GM19372 (cell line): ENCODE measurements around the gene NEU3.
"Not testable (repeated sequence)": the region's sequence is repeated elsewhere in the genome, so short reads cannot be mapped to it uniquely, and the experiment has no call there.

Experiments
- ATAC-seq: cut with Tn5 transposase; IDR thresholded peaks from one replicate; pipeline ENCODE4 v1.9.1; 2021; ENCODE audit warnings: mild to moderate bottlenecking, low read depth, moderate library complexity; ENCODE audit not compliant: unreplicated experiment

The NEU3 gene

DNA sequence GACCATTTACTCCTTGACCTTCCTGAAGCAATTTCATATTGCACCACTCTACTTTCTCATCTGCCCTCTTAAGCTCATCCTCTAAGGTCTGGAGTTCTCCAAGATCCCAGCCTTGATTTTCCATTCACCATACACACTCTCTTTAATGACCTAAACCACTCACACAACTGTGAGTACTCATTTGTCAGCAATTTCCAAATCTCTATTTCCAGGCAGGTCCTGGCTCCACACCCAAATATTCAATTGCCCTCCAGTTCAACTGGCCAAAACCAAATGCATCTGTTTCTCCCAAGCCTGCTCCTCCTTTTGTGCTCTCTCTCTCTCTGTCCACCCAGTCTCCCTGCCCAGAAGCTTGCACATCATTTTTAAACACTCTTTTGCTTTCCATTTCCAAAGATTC, 39.6 kb downstream of the NEU3 start:
- no peak for ATAC-seq

DNA sequence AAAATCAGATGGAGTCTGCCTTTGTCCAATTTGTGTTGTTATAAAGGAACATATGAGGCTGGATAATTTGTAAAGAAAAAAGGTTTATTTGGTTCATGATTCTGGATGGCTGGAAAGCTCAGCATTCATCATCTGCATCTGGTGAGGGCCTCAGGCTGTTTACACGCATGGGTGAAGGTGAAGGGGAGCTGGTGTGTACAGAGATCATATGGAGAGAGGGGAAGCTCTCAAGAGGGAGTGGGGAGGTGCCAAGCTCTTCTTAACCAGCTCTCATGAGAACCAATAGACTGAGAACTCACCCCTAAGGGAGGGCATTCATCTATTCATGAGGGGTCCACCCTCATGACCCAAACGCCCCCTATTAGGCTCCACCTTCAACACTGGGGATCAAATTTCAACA, 40.0 kb downstream of the NEU3 start:
- ATAC-seq: no peak

DNA sequence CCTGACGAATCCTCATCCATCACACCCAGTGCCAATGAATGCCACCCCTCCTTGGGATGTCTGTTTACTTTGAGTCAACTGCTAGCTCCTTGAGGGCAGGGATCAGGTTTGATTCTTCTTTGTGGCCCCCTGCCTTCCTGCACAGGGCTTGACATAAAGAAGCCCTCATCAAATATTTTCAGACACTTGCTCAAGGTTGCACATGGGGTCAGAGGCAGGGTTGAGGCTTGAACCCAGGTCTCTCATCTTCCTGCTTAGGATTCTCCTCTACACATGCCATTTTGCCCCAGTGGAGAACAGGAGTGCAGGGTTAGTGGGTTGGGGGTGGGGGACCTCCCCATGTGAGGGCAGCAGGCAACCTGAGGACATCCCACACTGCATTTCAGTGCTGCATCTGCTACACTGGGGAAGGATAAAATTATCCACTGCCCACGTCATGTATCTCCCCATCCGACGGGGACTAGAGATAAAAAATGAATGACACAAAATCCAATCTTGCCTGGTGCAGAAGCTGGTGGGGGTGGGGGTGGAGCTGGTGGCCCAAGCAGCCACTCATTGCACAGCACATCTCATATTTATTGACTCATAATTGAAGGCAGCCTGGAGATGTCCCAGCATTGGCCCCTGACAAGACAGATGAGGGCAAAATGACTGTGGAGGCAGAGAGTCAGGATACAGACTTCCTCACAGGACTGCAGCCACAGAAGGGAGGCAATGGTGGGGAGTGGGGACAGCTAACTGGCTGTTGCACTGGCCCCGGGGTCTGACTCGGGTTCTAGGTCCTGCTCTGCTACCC, 41.3 kb downstream of the NEU3 start:
- ATAC-seq: no peak

DNA sequence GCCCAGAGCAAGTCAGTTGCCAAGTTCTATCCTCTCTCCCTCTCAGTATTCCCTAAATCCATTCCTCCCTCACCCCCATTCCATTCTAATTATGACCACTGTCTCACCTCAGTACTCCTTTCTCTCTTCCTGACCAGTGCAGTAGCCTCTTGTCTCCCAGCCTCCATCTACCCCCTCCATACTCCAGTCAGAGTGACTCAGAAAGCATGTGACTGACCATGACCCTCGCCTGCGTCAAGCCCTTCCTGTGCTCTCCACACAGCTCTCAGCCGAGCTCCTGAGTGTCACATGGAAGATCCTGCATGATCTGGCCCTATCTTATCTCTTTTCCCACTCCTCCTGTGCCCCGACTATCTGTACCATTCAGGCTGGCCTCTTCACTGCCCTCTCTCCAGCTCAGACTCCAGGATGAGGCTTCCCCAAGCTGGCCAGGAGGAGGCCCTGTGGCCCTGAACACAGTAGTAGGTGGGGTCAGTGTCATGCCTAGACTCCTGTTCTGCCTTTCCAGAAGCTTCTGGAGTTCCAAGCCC, 42.6 kb downstream of the NEU3 start:
- no peak for ATAC-seq

DNA sequence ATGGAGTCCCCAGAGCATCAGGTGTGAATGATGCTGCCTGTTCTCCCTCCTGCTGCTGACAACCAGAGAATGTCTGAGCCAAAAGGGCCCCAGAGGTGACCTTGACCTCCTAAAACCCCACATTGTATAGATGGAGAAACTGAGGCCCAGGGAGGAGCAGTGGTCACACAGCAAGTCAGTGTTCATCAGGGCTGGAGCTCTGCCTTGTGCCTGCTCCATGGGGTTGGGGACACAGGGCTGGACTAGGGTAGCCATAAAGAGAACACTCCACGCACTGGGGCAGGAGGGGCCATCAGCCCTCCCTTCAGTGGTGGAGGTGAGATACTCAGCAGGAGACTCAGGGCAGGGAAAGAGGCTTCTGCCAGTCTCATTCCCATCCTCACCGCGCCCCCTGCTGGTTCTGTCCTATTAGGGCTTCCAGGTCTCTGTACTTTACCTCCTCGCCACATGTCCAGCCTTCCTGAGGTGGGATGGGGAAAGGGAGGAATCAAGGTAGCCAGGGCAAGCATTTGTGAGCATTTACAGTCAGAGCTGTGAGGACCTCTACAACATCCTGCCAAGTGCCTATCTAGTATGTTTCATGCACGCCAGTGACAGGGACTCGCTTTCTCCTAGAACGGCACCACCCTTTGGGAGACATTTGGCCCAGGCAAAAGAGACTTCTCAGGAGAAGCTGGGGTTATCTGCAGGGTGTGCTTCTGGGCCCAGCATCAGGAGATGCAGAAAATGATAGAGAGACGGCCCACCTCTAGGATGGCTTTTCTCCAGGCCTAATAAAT, 43.2 kb downstream of the NEU3 start:
- no peak for ATAC-seq

DNA sequence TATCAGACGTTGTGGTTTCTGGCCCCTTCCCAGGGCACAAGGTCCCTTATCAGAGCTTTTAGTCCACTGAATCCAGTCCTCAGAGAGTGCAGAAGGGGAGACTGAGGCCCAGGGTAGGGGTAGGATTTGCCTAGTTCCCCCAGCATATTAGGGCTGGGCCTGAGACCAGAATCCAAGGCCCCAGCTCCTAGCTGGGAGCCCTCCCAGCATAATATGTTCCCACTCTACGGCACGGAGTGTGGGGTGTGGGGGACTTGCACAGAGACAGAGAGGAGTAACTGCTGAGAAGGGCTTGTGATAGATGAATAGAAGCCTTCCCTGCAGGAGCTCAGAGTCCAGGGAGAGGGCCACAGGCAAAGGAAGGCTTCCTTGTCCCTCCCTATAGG, 43.8 kb downstream of the NEU3 start:
- no peak for ATAC-seq

DNA sequence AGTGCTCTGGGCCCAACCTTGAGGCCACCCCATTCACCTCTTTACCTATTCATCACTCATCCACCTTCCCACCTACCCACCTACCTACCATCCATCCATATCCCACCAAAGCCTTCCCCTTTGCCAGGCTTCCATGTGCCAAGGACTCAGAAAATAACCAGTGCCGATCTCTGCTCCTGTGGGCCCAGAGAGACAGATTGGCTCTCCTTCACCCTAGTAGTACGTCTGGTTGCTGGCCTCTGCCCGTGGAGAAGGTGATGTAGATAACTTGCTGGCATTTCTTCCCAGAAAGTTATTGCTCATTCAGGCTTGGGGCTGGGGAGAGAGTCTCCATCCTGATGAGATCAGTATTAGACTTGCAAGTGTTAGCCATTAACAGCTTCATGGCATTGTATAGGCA, 45.2 kb downstream of the NEU3 start:
- ATAC-seq: no peak

DNA sequence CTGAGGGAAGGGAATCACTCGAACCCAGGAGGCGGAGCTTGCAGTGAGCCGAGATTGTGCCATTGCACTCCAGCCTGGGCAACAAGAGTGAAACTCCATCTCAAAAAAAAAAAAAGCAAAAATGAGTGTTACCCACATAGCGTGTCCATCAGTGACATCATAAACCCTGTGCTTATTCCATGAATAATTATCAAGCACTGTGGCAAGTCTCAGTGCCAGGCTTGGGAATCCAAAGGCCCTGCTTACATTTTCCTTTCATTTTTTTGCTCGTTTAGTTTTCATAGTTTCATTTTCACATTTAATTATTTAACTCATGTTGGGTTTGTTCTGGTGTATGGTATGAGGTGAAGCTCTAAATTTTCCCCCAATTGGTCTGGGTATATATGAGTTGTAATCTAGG, 46.5 kb downstream of the NEU3 start:
- ATAC-seq: no peak

DNA sequence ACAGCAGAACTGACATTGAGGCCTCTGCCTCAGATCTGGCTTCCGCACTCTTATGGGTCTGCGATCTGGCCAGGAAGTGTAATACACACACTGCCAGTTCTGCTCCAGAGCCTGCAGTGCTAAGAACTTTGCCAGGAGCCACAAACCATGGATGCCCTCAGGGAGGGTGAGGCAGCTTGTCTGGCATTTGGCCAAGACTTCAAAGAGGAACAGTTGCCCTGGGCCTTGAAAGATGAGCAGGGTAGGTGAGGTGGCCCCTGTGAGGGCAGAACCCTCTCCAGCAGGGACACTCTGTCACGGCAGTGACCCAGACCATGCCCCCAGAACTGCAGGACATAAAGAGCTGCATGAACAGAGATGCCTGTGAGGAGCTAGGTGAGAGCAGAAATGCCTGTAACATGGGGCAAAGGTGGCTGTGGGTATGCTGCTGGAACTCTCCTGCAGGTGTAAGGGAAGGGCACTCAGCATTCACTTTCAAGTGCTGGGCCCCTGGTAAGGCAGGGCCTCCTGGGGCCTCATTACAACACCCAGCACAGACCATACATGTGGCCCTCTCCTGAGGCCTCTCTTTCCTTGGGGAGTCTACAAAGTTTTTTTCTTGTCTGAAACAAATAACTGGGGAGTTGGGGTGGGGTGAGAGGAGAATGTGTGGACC, 47.3 kb downstream of the NEU3 start:
- ATAC-seq: no peak

DNA sequence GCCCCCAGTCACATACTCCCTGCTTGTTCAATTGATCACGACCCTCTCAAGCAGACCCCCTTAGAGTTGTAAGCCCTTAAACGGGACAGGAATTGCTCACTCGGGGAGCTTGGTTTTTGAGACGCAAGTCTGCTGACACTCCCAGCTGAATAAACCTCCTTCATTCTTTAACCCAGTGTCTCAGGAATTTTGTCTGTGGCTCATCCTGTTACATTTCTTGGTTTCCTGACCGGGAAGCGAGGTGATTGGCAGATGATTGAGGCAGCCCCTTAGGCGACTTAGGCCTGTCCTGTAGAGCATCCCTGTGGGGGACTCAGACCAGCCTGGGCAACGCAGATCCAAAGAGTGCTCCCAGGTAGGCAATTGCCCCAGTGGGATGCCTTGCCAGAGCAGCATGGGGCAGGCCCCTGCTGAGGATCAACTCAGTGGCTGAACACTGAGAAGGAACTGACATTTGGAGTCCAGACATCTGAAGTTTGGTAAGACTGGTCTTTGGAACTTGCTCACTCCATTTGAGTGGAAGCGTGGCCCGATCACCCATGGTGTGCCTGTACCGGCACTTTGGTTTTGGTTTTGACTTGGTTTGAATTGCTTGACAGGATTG, 51.5 kb downstream of the NEU3 start:
- no peak for ATAC-seq

DNA sequence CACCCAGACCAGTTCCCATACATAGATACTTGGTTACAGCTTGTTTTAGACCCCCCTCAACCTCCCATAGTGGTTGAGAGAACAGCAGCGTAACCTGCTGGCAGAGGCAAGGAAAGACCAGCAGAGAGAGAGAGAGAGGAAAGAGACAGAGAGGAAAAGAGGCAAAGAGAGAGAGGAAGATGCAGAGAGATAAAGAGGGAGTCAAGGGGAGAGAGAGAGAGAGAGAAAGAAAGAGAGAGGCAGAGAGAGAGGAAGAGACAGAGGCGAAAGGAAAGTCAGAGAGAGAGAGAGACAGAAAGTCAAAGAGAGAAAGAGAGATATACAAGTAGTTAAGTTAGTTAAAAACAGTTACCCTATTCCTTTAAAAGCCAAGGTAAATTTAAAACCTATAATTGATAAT, 52.5 kb downstream of the NEU3 start:
- ATAC-seq: no peak

DNA sequence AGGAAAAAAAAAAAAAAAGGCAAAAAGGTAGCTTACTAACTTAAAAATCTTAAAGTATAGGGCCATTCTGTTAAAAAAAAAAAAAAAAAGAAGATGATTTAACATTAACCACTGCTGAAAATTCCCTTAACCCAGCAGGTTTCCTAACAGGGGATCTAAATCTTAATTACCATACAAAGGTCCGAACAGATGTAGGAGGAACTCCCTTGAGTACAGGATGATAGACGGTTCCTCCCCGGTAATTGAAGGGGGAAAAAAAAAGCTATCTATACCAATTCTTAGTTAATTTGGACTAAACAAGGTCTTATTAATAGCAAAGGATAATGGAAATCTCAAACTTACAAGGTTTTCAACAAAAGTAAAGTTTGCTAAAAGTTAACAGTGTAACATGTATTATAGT, 53.1 kb downstream of the NEU3 start:
- ATAC-seq: not testable (repeated sequence)

DNA sequence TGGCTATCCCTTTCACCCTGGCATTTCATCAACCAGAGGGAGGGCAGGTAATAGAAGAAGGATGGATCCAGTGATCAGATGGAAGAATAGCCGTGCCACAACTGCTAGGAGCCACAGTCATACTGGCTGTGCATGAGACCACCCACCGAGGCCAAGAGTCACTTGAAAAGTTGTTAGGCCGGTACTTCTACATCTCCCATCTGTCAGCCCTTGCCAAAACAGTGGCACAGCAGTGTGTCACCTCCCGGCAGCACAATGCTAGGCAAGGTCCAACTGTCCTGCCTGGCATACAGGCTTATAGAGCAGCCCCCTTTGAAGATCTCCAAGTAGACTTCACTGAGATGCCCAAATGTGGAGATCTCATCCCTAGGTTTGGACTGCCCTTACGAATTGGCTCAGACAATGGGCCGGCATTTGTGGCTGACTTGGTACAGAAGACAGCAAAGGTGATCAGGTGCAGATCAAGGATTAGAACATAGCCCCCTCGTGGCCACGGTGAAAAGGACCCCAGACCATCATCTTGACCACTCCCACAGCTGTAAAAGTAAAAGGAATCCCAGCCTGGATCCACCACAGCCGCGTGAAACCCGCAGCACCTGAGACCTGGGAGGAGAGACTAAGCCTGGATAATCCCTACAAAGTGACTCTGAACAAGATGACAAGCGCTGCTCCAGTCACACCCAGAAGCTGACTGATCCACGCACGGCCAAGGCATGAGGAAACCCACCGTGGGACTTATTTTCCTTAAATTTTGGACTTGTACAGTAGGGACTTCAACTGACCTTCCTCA, 55.8 kb downstream of the NEU3 start:
- ATAC-seq: not testable (repeated sequence)

DNA sequence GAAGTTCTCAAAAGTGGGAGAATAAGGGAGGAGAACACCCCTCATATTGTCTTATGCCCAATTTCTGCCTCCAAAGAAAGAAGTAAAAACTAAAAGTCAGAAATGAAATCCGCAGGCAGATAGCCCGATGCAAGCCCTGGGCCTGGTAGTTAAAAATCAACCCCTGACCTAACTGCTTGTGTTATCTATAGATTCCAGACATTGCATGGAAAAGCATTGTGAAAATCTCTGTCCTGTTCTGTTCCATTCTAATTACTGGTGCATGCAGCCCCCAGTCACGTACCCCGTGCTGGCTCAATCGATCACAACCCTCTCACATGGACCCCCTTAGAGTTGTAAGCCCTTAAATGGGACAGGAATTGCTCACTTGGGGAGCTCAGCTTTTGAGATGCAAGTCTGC, 57.9 kb downstream of the NEU3 start:
- ATAC-seq: not testable (repeated sequence)

DNA sequence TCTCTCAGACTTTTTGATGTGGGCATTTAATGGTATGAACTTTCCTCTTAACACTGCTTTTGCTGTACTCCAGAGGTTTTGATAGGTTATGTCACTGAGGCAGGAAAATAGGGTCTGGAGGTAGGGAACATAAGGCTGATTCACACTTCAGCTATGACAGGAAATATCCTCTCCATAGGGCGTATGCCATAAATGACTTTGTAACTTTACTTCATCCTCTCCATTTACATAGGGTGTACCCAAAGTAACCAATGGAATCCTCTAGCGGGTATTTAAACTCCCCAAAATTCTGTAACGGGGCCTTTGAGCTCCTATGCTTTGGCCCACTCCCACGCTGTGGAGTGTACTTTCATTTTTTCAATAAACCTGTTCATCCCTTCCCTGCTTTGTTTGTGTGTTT, 58.5 kb downstream of the NEU3 start:
- ATAC-seq: no peak

DNA sequence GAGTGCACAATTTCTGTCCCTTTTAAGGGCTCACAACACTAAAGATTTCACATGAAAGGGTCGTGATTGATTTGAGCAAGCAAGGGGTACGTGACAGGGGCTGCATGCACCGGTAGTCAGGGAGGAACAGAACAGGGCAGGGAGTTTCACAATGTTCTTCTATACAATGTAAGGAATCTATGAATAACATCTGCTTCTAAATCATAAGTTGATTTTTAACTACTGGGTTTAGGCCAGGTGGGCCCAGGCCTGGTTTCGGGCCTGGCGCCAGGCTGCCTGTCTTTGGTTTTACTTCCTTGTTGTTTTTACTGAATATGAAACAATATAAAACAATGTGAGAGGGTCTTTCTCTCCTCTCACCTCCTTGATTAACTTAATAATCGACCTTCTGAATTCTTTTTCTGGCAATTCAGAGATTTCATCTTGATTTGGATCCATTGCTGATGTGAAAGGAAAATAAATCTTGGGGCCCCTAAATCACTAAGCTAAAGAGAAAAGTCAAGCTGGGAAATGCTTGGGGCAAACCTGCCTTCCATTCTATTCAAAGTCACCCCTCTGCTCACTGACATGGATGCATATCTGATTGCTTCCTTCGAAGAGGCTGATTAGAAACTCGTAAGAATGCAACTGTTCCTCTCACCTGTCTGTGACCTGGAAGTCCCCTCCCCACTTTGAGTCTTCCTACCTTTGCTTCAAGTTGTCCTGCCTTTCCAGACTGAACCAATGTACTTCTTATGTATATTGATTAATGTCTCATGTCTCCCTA, 61.0 kb downstream of the NEU3 start:
- ATAC-seq: not testable (repeated sequence)

DNA sequence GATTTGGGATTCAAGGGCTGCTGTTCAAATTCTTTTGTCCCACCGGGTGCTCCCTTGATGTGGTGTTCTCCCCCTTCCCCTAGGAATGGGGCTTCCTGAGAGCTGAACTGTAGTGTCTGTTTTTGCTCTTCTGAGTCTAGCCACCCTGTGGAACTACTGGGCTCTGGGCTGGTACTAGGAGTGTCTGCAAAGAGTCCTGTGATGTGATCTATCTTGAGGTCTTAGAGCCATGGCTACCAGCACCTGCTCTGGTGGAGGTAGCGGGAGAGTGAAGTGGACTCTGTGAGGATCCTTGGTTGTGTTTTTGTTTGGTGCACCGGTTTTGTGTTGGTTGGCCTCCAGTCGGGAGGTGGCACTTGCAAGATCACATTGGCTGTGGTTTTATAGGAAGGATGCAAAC, 61.8 kb downstream of the NEU3 start:
- ATAC-seq: no peak

DNA sequence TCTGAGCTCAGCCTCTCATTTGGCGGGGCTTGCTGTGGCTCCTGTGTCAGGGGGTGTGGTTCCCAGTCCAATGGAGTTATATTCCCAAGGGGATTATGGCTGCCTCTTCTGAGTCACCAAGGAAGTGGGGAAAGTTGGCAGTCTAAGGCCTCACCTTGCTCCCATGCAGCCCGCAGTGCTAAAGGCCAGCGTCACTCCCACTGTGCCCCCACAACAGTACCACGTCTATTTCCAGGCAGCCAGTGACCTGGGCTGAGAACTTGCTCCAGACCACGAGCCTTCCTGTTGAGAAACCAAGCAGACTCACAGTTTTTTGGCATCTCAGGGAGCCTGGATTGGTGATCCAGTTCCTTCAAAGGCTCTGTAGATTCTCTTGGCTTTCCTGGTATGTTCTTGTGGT, 62.3 kb downstream of the NEU3 start:
- no peak for ATAC-seq

DNA sequence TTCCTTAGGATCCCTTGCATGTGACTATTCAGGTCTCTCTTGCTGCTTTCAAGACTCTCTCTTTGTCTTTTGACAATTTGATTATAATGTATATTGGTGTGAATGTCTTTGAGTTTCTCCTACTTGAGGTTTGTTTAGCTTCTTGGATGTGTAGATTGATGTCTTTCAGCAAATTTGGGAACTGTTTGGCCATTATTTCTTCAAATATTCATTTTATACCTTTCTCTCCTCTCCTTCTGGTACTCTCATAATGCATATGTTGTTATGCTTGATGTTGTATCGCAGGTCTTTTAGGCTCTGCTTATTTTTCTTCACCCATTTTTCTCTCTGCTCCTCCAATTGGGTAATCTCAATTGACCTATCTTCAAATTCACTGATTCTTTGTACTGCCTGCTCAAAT, 63.7 kb downstream of the NEU3 start:
- ATAC-seq: no peak
